Heart left ventricle (tissue), 16 donors: ENCODE measurements around the gene PDE6D. TPM values are rescaled to one million over a fixed set of nuclear protein-coding genes. Genes with fewer than 3 reads are reported as not detected.

Source experiments
- ATAC-seq, 4 donors: fragments of 200-7000 bp; cut with Tn5 transposase; one replicate each; pipeline ENCODE4 v1.9.1; 2020 to 2022; ENCODE audit warnings: moderate library complexity in 4 of 4, mild to moderate bottlenecking in 3 of 4, moderate number of reproducible peaks in 1 of 4
- DNase-seq, 5 donors: peaks; one replicate each; pipeline ENCODE4 v3.0.0-alpha.2; 2020
- H3K27ac ChIP-seq, 12 donors: fragments of 200-600 bp; sonication (generic) in 4 of 12; one replicate each; pipeline versions ENCODE4 v1.5.0 to v1.8.0; 2016 to 2022; ENCODE audit warnings: mild to moderate bottlenecking in 2 of 12
- H3K27me3 ChIP-seq, 9 donors: fragments of 200-600 bp; sonication (generic) in 2 of 9; one replicate each; pipeline versions ENCODE4 v1.5.1 to v1.8.0; 2016 to 2022; ENCODE audit warnings: mild to moderate bottlenecking in 3 of 9
- H3K36me3 ChIP-seq, 9 donors: fragments of 200-600 bp; sonication (generic) in 2 of 9; one replicate each; pipeline versions ENCODE4 v1.5.0 to v1.8.0; 2018 to 2022; ENCODE audit warnings: mild to moderate bottlenecking in 2 of 9
- H3K4me1 ChIP-seq, 12 donors: fragments of 200-600 bp; sonication (generic) in 4 of 12; one replicate each; pipeline versions ENCODE4 v1.5.0 to v1.8.0; 2016 to 2022; ENCODE audit warnings: mild to moderate bottlenecking in 3 of 12
- H3K4me3 ChIP-seq, 12 donors: fragments of 200-600 bp; sonication (generic) in 4 of 12; one replicate each; pipeline versions ENCODE4 v1.5.0 to v1.8.0; 2017 to 2022; ENCODE audit warnings: mild to moderate bottlenecking in 9 of 12, moderate library complexity in 4 of 12
- H3K9me3 ChIP-seq, 12 donors: fragments of 200-600 bp; sonication (generic) in 4 of 12; one replicate each; pipeline versions ENCODE4 v1.5.0 to v1.8.0; 2016 to 2022; ENCODE audit warnings: mild to moderate bottlenecking in 1 of 12
- POLR2A ChIP-seq, 2 donors: fragments of 450-650 bp; IDR thresholded peaks; one replicate each; pipeline ENCODE4 v1.6.1; 2017; ENCODE audit warnings: antibody characterized with exemption in 2 of 2, mild to moderate bottlenecking in 2 of 2, moderate library complexity in 2 of 2
- WGBS, 4 donors: extraction: QIAGEN DNeasy Blood & Tissue Kit in 2 of 4; methylation state at CpG; one replicate each; pipeline versions ENCODE4 v1.1.5 to v1.1.7; 2013 to 2018; 5-methylcytosine and 5-hydroxymethylcytosine counted together
- intact Hi-C, 10 donors: fragments of 100-400 bp; cut with DNase I; formaldehyde crosslinking; loops; one replicate each; pipeline versions ENCODE4 v1.11.1 to v1.14.2; 2022
- polyA plus RNA-seq, 2 donors: library from polyadenylated mRNA; stranded (reverse); fragments of 200-250 nt; gene quantifications; one replicate each; pipeline ENCODE4 v1.2.3, GENCODE V29; 2013
- total RNA-seq, 9 donors: library from RNA; depleted of rRNA in 2 of 9; stranded (reverse); fragments of >200 nt in 2 of 9; fragmentation: NEBNext Ultra II Directional in 3 of 9; extraction: Animal tissue kit (Norgen Biotek cat#: 25700) in 3 of 9; gene quantifications; one replicate each; pipeline versions ENCODE4 v1.1.0 to v1.2.4, GENCODE V29; 2016 to 2023
- TF ChIP-seq, protein P1 (sequence below), 12 donors: fragments of 200-600 bp; sonication (generic) in 4 of 12; IDR thresholded peaks; one replicate each; pipeline versions ENCODE4 v1.5.0 to v1.8.0; 2018 to 2022; ENCODE audit warnings: antibody characterized with exemption in 12 of 12, mild to moderate bottlenecking in 5 of 12
- donor health status: ischemic (EF 13 %, LVEDD 7.1; RV severe dilation, severe dysfunction).
- donor health status: healthy with polysubstance abuse.
- donor health status: DM: no; HTN: yes; CAD: no.
- donor health status: DM: no; HTN: no; CAD: no.
- donor health status: ischemic (EF 25% LVEDD 6.9; RV normal size, moderate dysfunction).
- donor health status: ischemic (EF 25% LVEDD 5.7; RV mildly dilated, moderate dysfunction).
- donor health status: healthy.
- donor health status: DM: yes; HTN: yes; CAD: no.
- donor health status: ischemic (EF 35%, LVEDD 5.7; RV mildly dilated, moderate dysfunction).
- donor health status: nonischemic (EF 11% LVEDD 7.7; RV severe dilation, severe dysfunction).
- donor health status: DM: yes; HTN: yes; CAD: no.
- donor health status: PGD.
- donor health status: ischemic (EF 29% LVEDD 5.4; RV normal size, mild dysfunction).
- donor health status: nonischemic (EF 23%, LVEDD 6.1; RV moderate dilation, normal function).

PDE6D gene
- total and polyA plus RNA-seq, 11 donors, result 12.3 to 30.1 (median 19.8) TPM

DNA sequence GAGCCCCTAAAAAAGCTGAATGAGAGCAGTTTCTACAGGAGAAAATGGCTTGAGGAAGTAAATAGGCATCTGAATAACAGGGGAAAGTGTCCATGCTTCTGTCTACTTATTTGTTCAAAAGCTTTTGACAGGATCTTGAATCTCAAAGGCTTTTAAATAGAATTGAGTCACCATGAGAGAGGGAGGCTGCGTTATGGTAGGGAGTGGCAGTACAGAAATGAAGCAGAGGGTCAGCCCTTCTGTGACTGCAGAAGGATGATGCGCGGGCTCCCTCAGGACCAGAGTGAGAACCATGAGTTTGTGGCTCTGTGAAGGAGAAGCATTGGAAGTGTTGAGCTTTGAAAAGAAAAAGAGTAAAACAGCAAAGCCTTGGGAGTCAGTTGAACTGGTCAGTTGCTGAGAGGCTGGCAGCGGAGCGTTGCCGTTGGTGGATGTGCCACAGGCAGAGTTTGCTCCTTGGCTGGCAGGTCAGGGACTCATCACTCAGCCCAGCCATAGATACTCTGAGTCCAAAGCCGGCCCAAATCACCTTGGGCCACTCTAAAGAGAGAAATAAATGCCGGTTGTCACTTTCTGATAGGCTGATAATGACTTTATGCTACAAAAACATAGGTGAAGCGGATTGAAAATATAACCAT, 22.5 kb upstream of the PDE6D start:
- no peak for DNase-seq
- no peak for ATAC-seq
- Histone ChIP-seq H3K36me3 (peaks cover 0 to 99% (median 87%) of the 10 kb centered on the region in 9 donors), H3K4me3 (no peak overlapping the region), H3K27me3 (no peaks in the 10 kb centered on the region), H3K27ac (no peak overlapping the region), H3K9me3 (no peaks in the 10 kb centered on the region), H3K4me1 (no peaks in the 10 kb centered on the region)
- 85 to 95% (median 89%) methylated on average over 9 of the region's 9 CpGs for WGBS, 4 donors
- no peak for TF ChIP-seq POLR2A (IDR thresholded peaks at IDR 0.05)
- TF ChIP-seq, protein P1, sequence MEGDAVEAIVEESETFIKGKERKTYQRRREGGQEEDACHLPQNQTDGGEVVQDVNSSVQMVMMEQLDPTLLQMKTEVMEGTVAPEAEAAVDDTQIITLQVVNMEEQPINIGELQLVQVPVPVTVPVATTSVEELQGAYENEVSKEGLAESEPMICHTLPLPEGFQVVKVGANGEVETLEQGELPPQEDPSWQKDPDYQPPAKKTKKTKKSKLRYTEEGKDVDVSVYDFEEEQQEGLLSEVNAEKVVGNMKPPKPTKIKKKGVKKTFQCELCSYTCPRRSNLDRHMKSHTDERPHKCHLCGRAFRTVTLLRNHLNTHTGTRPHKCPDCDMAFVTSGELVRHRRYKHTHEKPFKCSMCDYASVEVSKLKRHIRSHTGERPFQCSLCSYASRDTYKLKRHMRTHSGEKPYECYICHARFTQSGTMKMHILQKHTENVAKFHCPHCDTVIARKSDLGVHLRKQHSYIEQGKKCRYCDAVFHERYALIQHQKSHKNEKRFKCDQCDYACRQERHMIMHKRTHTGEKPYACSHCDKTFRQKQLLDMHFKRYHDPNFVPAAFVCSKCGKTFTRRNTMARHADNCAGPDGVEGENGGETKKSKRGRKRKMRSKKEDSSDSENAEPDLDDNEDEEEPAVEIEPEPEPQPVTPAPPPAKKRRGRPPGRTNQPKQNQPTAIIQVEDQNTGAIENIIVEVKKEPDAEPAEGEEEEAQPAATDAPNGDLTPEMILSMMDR (IDR thresholded peaks at IDR 0.05), result no peak
- intact Hi-C loops, result no loop called here

DNA sequence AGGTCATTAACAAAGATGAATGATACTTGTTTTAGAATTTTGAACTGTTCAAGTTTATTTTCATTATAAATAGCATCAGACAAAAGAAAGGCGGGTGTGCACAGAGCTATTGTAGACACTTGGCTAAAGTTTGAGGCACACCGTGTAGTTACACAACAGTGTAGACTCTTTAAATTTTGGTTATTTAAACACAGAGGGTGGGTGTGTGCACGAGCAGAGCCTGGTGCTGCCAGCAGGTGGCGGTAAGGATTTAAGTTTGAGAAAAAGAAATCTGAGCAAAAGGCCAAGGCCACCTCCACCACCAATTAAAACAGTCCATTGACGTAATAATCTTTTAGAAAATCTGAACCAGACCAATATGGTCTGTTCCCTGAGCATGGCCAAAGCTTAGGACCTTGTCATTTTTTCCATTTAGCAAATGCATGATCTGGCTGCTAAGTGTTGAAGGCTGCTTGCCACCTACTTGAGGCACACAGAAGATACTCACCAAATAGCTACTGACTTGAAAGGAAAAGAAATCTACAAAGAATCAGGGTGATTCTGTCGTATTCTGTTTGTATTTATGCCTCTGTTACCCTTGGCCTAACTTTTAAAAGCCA, 19.5 kb upstream of the PDE6D start:
- Histone ChIP-seq H3K36me3 (peaks cover 0 to 99% (median 88%) of the 10 kb centered on the region in 9 donors), H3K27me3 (no peaks in the 10 kb centered on the region), H3K4me3 (no peak overlapping the region), H3K9me3 (no peaks in the 10 kb centered on the region), H3K4me1 (peaks cover 0 to 6% (median 0%) of the 10 kb centered on the region in 12 donors), H3K27ac (no peak overlapping the region)
- ATAC-seq, result peak in 3 of 4 donors; percentile 9 to 42 (median 39)
- intact Hi-C loops, result no loop called here
- no peak for DNase-seq
- WGBS, 4 donors, result 56 to 67% (median 58%) methylated on average over 6 of the region's 6 CpGs
- TF ChIP-seq POLR2A (IDR thresholded peaks at IDR 0.05), result no peak
- TF ChIP-seq, protein P1 (IDR thresholded peaks at IDR 0.05), result peak; percentile 38 to 63 (median 54)

DNA sequence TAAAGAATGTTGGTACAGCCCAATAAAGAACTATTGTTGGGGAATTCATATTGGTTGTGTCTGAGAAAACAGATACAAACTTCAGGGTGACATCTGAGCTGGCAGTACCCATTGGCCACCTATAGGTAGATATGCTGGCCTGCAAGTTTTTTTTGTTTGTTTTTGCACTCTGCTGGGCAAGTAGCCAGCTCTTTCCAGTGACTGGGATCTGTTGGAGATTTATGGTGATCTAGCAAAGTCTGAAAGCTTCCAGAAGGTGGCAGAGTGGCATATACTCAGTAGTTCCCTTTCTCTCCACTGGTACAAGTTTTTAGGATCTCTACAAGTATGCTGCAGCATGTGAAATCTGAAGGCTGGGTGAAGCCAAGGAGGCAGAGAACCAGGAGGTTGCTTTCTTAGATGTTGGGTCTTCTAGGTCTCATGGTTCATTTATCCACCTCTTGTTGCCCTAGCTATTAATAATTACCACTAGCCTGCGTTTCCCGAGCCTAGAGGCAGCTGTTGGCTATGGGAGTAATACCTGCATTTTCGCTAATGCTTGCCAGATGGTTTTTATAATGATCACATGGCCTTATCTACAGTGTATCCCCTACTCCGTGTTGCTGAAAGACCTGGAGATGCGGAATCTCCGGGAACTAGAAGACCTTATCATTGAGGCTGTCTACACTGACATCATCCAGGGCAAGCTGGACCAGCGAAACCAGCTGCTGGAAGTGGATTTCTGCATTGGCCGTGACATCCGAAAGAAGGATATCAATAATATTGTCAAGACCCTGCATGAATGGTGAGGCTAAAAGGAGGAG, 14.6 kb upstream of the PDE6D start:
- intact Hi-C loops, result no loop called here
- TF ChIP-seq, protein P1 (IDR thresholded peaks at IDR 0.05), result peak in 2 of 12 donors; percentile 9 to 13
- no peak for TF ChIP-seq POLR2A (IDR thresholded peaks at IDR 0.05)
- peak in 1 of 4 donors; percentile 33 for ATAC-seq
- Histone ChIP-seq H3K4me3 (no peak overlapping the region), H3K9me3 (no peaks in the 10 kb centered on the region), H3K27me3 (no peaks in the 10 kb centered on the region), H3K4me1 (peaks cover 0 to 17% (median 0%) of the 10 kb centered on the region in 12 donors), H3K27ac (no peak overlapping the region), H3K36me3 (peaks cover 0 to 99% (median 87%) of the 10 kb centered on the region in 9 donors)
- 73 to 77% (median 74%) methylated on average over 9 of the region's 9 CpGs for WGBS, 4 donors
- no peak for DNase-seq

DNA sequence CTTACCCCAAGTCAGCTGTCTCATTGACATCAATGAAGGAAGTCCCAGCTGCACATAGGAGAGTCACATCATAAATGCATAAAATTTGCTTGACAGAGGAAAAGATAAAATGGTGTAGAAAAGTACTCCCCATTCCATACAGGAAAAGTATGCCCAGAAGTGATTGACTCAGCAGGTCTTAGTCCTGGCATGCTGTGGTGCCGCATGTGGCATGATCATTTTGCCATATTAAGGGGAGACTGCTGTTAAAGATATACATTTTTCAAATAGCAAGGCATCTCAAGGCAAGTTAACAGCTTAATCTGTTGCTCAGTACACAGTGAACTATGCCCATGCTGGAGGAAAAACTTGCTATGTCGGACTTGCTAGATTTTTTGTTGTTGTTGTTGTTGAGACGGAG, 13.3 kb upstream of the PDE6D start:
- TF ChIP-seq, protein P1 (IDR thresholded peaks at IDR 0.05), result no peak
- TF ChIP-seq POLR2A (IDR thresholded peaks at IDR 0.05), result no peak
- ATAC-seq (no peak), DNase-seq (no peak)
- peaks cover 0 to 27% (median 0%) of the 10 kb centered on the region in 12 donors for H3K4me1 ChIP-seq
- intact Hi-C loops, result no loop called here
- no peaks in the 10 kb centered on the region for H3K27me3 ChIP-seq
- no peak overlapping the region for H3K4me3 ChIP-seq
- H3K27ac ChIP-seq, result no peak overlapping the region
- 94 to 98% (median 96%) methylated on average over 3 of the region's 3 CpGs for WGBS, 4 donors
- H3K36me3 ChIP-seq, result peaks cover 0 to 96% (median 81%) of the 10 kb centered on the region in 9 donors
- no peaks in the 10 kb centered on the region for H3K9me3 ChIP-seq
